ENCODE measurements around the gene ACAA2. TPM values are rescaled to one million over a fixed set of nuclear protein-coding genes. Genes with fewer than 3 reads are reported as not detected.
"Not testable (repeated sequence)": the region's sequence is repeated elsewhere in the genome, so short reads cannot be mapped to it uniquely, and the experiment has no call there.

The ACAA2 gene
- total and polyA plus RNA-seq, 2 experiments from 2014 or later, result 174 to 189 TPM

- DNase-seq (ENCODE audit: low spot score), result no peak
- Histone ChIP-seq H3K36me3 (replicated peaks; ENCODE audit: insufficient read depth, low read depth) (no peaks in the 10 kb centered on the region), H3K79me2 (peaks cover 80% of the 10 kb centered on the region), H3K27me3 (no peaks in the 10 kb centered on the region), H3K4me2 (no peak overlapping the region), H3K27ac (no peak overlapping the region), H3K4me3 (no peak overlapping the region), H3K9me2 (replicated peaks; ENCODE audit: insufficient read depth) (no peaks in the 10 kb centered on the region), H3K4me1 (ENCODE audit: insufficient read depth) (peaks cover 5% of the 10 kb centered on the region), H2AFZ (no peak overlapping the region), H3K9me3 (ENCODE audit: low read depth) (no peaks in the 10 kb centered on the region), H4K20me1 (ENCODE audit: insufficient read depth, poor library complexity, severe bottlenecking) (peaks cover 16% of the 10 kb centered on the region)
- 89% methylated on average over 5 of the region's 5 CpGs for WGBS (ENCODE audit: low lambda C conversion rate, missing lambda C conversion rate)
- no peak for TF ChIP-seq EZH2 (IDR thresholded peaks at IDR 0.05; ENCODE audit: borderline replicate concordance)
- no peak for TF ChIP-seq CTCF (IDR thresholded peaks at IDR 0.05; ENCODE audit: poor library complexity)
- TF ChIP-seq EZH2phosphoT487 (IDR thresholded peaks at IDR 0.05; ENCODE audit: low read depth, severe bottlenecking, unreplicated experiment), result no peak
Observed at GRCh38 chr18:49804096-49804495, 9.2 kb downstream of the ACAA2 start.

- Histone ChIP-seq H3K4me2 (no peak overlapping the region), H3K27ac (no peak overlapping the region), H3K9me2 (replicated peaks; ENCODE audit: insufficient read depth) (no peaks in the 10 kb centered on the region), H4K20me1 (ENCODE audit: insufficient read depth, poor library complexity, severe bottlenecking) (peaks cover 16% of the 10 kb centered on the region), H3K9me3 (ENCODE audit: low read depth) (no peaks in the 10 kb centered on the region), H3K4me3 (no peak overlapping the region), H3K4me1 (ENCODE audit: insufficient read depth) (peaks cover 5% of the 10 kb centered on the region), H2AFZ (no peak overlapping the region), H3K27me3 (no peaks in the 10 kb centered on the region), H3K79me2 (peaks cover 79% of the 10 kb centered on the region), H3K36me3 (replicated peaks; ENCODE audit: insufficient read depth, low read depth) (no peaks in the 10 kb centered on the region)
- peak; percentile 19 for DNase-seq (ENCODE audit: low spot score)
- TF ChIP-seq EZH2phosphoT487 (IDR thresholded peaks at IDR 0.05; ENCODE audit: low read depth, severe bottlenecking, unreplicated experiment), result no peak
- TF ChIP-seq EZH2 (IDR thresholded peaks at IDR 0.05; ENCODE audit: borderline replicate concordance), result no peak
- no peak for TF ChIP-seq CTCF (IDR thresholded peaks at IDR 0.05; ENCODE audit: poor library complexity)
- 88% methylated on average over 4 of the region's 4 CpGs for WGBS (ENCODE audit: low lambda C conversion rate, missing lambda C conversion rate)
Observed at GRCh38 chr18:49802623-49803022, 10.7 kb downstream of the ACAA2 start.

GRCh38 chr18:49800491-49800890 is 12.8 kb downstream of the ACAA2 start:
- H3K27ac ChIP-seq; H3K4me2 ChIP-seq; H3K36me3 ChIP-seq (replicated peaks; ENCODE audit: insufficient read depth, low read depth); H3K4me3 ChIP-seq; DNase-seq (ENCODE audit: low spot score); H3K9me3 ChIP-seq (ENCODE audit: low read depth); H2AFZ ChIP-seq; H3K27me3 ChIP-seq; H3K9me2 ChIP-seq (replicated peaks; ENCODE audit: insufficient read depth); H3K4me1 ChIP-seq (ENCODE audit: insufficient read depth): not testable (repeated sequence)
- Histone ChIP-seq H4K20me1 (ENCODE audit: insufficient read depth, poor library complexity, severe bottlenecking) (peaks cover 13% of the 10 kb centered on the region), H3K79me2 (peaks cover 61% of the 10 kb centered on the region)
- 76% methylated on average over 5 of the region's 5 CpGs for WGBS (ENCODE audit: low lambda C conversion rate, missing lambda C conversion rate)

GRCh38 chr18:49799806-49800205 is 13.5 kb downstream of the ACAA2 start:
- H3K9me3 ChIP-seq (ENCODE audit: low read depth); H3K27me3 ChIP-seq; H3K4me3 ChIP-seq; H3K36me3 ChIP-seq (replicated peaks; ENCODE audit: insufficient read depth, low read depth); DNase-seq (ENCODE audit: low spot score); H4K20me1 ChIP-seq (ENCODE audit: insufficient read depth, poor library complexity, severe bottlenecking); H3K4me1 ChIP-seq (ENCODE audit: insufficient read depth); H2AFZ ChIP-seq; H3K27ac ChIP-seq; H3K4me2 ChIP-seq; H3K9me2 ChIP-seq (replicated peaks; ENCODE audit: insufficient read depth): not testable (repeated sequence)
- no CpG with 5 or more reads among the region's 29 CpGs for WGBS (ENCODE audit: low lambda C conversion rate, missing lambda C conversion rate)
- H3K79me2 ChIP-seq, result peaks cover 54% of the 10 kb centered on the region
